Stimulated activated memory B cell treated with anti-CD40 and anti-IgM and Interleukin-4, amounts not matched to agents 10 μg/mL and 1 μg/mL and 100 μg/mL, for 72 hours (primary cell): ENCODE measurements around the gene UBR1.
"Not testable (repeated sequence)": the region's sequence is repeated elsewhere in the genome, so short reads cannot be mapped to it uniquely, and the experiment has no call there.

Experiments used
- ATAC-seq: fragments of 150-1000 bp; cut with Tn5 transposase; 2 replicates; pipeline ENCODE4 v1.10.0; 2021
- H3K27ac Mint-ChIP-seq: one replicate; pipeline ENCODE4 v1.8.0; 2022; ENCODE audit warnings: mild to moderate bottlenecking, mixed read lengths
- H3K27me3 Mint-ChIP-seq: one replicate; pipeline ENCODE4 v1.8.0; 2022; ENCODE audit warnings: mixed read lengths
- H3K36me3 Mint-ChIP-seq: one replicate; pipeline ENCODE4 v1.8.0; 2022; ENCODE audit warnings: mixed read lengths
- H3K4me1 Mint-ChIP-seq: one replicate; pipeline ENCODE4 v1.8.0; 2022; ENCODE audit warnings: mixed read lengths
- H3K4me3 Mint-ChIP-seq: one replicate; pipeline ENCODE4 v1.8.0; 2022; ENCODE audit warnings: mild to moderate bottlenecking, moderate library complexity, mixed read lengths
- H3K9me3 Mint-ChIP-seq: one replicate; pipeline ENCODE4 v1.8.0; 2022; ENCODE audit warnings: mixed read lengths

Gene UBR1

DNA sequence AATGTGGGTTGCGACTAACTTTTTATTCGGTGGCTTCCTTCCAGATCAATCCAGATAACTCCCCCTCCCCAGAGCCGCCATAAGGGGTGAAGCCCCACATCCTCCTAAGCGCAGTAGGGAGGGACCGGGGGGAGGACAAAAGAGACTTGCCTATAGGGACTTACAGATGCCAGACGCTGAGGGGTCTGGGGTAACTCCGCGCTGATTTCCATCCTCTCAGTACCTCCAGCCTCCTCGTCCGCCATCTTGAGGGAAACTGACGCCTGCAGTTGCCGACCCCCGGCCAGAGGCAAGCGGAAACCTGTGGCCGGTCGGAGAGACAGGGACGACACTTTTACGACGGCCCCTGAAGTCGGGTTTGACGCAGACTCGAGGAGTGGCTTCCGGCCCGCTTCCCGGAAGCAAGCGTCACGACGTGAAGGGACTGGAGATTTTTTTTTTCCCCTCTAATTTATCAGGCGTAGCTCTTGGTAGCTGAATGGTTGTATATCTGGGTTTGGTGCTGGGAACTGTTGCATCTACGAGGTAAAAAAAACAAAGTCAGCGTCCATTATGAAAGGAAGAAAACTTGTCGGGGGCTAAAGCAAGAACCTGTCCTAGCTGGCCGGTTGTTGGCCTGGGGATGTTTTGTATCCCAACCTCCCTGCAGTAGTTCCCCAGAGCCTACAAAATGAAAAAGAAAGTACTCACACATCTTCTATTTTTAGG, at the start of gene UBR1:
Gene UBR1, minus strand, starts transcription at position 261 of the 708 bp plus-strand sequence. Its CDS starts 16 bp downstream, at position 245.
- H3K4me1 Mint-ChIP-seq = peaks cover 47% of the 10 kb centered on the region
- no peaks in the 10 kb centered on the region for H3K27me3 Mint-ChIP-seq
- H3K9me3 Mint-ChIP-seq = no peaks in the 10 kb centered on the region
- peak within 1 kb of the TSS; percentile 94 for H3K27ac Mint-ChIP-seq
- peak; percentile 97 for ATAC-seq
- H3K4me3 Mint-ChIP-seq = peak within 1 kb of the TSS; percentile 94
- peaks cover 19% of the 10 kb centered on the region for H3K36me3 Mint-ChIP-seq

DNA sequence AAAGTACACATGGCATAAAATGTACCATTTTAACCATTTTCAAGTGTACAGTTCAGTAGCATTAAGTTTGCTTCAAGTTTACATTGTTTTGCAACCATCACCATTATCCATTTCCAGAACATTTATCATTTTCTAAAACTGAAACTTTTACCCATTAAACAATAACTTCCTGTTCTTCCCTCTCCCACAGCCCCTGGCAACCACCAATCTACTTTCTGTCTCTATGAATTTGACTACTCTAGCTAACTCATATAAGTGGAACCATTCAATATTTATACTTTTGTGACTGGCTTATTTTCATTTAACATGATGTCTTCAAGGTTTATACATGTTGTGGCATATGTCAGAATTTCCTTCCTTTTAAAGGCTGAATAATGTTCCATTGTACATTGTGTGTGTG, 47.4 kb upstream of the UBR1 start:
- Mint-ChIP-seq H3K4me3 (no peak overlapping the region), H3K27me3 (no peaks in the 10 kb centered on the region), H3K4me1 (peaks cover 13% of the 10 kb centered on the region), H3K27ac (no peak overlapping the region), H3K9me3 (no peaks in the 10 kb centered on the region), H3K36me3 (peaks cover 45% of the 10 kb centered on the region)
- ATAC-seq = no peak

DNA sequence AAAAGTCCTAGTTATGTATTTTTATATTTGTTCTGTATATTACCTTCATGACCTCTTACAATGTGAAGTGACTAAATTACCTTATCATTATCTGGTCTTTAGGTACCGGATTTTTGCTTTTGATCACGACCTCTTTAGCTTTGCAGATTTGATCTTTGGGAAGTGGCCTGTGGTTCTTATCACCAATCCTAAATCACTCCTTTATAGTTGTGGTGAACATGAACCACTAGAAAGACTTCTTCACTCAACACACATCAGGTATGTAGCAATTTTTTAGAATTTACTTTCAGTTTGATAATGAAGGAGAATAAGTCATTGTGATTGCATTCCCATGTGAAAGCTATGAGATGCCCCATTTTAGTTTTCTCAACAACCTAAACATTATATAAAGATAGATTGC, 45.9 kb upstream of the UBR1 start:
- Mint-ChIP-seq H3K9me3 (no peaks in the 10 kb centered on the region), H3K36me3 (peaks cover 40% of the 10 kb centered on the region), H3K27me3 (no peaks in the 10 kb centered on the region), H3K27ac (no peak overlapping the region), H3K4me1 (peaks cover 6% of the 10 kb centered on the region), H3K4me3 (no peak overlapping the region)
- ATAC-seq = no peak

DNA sequence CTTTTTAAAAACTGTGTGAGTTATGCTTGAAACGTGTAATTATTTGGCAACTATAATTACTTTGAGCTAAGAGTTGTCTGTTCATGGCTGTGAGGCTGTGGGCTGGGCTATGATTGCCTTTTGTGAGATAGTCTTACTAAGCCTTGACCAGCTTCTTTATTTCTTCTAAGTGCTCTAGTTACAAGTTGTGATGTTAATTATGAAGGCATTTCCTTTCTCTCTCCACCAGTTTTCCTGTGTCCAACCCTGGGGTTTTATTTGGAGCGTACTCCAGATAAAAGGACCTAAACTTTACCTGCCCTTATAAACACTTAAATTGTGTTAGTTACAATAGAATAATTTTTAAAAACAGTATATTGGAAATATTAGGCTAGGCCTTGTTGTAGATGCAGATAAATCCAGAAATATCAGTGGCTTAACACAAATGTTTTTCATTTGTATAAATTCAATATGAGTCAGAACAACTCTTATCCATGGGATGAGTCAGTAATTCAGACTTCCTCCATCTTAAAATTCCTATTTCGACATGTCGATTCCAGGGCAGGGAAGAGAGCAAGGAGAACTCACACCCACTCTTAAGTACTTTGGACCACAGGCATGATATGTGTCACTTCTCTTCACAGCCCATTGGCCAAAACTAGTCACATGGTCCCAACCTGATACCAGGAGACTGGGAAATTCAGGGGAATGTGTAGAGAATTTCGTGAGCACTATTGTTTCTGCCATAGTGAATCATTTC, 44.5 kb upstream of the UBR1 start:
- no peak for ATAC-seq
- H3K27me3 Mint-ChIP-seq = no peaks in the 10 kb centered on the region
- H3K4me3 Mint-ChIP-seq = no peak overlapping the region
- H3K9me3 Mint-ChIP-seq = no peaks in the 10 kb centered on the region
- peaks cover 42% of the 10 kb centered on the region for H3K36me3 Mint-ChIP-seq
- peaks cover 6% of the 10 kb centered on the region for H3K4me1 Mint-ChIP-seq
- no peak overlapping the region for H3K27ac Mint-ChIP-seq

DNA sequence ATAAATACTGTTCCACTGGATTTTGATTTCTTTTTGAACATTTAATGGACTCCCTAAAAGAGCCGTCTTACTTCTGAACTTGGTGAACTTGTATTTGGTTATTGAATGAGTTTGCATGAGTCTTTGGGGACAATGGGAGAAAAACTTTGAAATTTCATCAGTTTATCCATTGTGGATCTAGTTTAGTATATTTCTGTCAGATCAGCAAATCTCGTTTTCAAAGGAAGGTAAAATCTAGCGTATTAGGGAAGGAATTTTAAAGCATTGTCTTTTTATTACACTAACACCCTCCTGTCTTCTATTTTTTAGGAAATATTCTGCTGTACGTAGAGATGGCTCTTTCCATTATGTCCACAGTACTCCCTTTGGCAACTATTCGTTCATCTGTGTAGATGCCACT, 40.3 kb upstream of the UBR1 start:
- H3K4me1 Mint-ChIP-seq = peaks cover 15% of the 10 kb centered on the region
- H3K27ac Mint-ChIP-seq = no peak overlapping the region
- ATAC-seq = no peak
- H3K9me3 Mint-ChIP-seq = no peaks in the 10 kb centered on the region
- H3K27me3 Mint-ChIP-seq = no peaks in the 10 kb centered on the region
- H3K4me3 Mint-ChIP-seq = no peak overlapping the region
- peaks cover 46% of the 10 kb centered on the region for H3K36me3 Mint-ChIP-seq

DNA sequence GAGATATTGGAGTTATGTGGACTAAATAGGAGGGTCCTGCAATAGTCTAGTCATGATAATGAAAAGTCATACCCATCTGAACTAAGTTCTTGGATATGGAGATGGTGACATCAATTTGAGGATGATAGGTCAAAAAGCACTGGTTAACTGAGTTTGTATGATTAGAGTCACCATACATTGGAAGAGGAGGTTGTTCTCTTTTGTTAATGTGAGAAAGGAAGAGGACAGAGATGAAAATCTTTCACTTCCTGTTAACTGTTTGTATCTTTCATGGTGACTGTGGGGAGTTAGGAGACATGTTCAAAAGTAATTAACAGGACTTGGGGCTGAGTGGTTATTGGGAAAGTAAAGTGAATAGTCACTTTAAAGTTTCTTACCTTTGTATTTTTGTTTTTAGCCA, 38.7 kb upstream of the UBR1 start:
- Mint-ChIP-seq H3K4me1 (peaks cover 15% of the 10 kb centered on the region), H3K27me3 (no peaks in the 10 kb centered on the region), H3K9me3 (no peaks in the 10 kb centered on the region), H3K36me3 (peaks cover 61% of the 10 kb centered on the region), H3K4me3 (no peak overlapping the region), H3K27ac (peak overlapping the region; percentile 46)
- ATAC-seq = peak; percentile 41

DNA sequence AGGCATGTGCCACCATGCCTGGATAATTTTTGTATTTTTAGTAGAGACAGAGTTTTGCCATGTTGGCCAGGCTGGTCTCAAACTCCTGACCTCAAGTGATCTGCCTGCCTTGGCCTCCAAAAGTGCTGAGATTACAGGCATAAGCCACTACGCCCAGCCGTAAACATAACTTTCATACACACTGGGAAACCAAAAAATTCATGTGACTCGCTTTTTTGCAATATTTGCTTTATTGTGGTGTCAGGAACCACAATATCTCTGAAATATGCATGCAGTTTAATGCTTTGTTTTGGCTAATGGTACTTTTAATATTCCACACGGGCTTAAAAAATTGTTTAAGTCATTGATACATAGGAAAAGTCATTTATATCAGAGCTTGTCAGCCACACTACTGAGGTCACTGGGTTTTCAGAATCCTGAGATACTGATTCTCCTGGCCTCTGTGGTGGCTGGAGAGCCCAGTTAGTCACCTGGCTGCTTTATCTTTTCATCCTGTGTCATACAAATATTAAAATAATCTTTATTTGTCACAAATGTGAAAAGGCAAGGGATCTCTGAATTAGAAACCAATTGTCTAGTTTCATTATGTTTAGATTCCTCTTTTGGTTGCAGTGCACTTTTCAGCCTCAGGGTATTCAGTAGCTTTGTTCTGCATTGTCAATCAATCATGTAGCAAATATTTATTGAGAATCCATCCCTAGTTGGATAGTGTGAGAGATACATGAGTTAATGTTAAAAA, 37.5 kb upstream of the UBR1 start:
- Mint-ChIP-seq H3K27ac (peak overlapping the region; percentile 46), H3K27me3 (no peaks in the 10 kb centered on the region), H3K4me3 (no peak overlapping the region), H3K4me1 (peaks cover 15% of the 10 kb centered on the region), H3K36me3 (peaks cover 63% of the 10 kb centered on the region), H3K9me3 (no peaks in the 10 kb centered on the region)
- ATAC-seq = no peak

DNA sequence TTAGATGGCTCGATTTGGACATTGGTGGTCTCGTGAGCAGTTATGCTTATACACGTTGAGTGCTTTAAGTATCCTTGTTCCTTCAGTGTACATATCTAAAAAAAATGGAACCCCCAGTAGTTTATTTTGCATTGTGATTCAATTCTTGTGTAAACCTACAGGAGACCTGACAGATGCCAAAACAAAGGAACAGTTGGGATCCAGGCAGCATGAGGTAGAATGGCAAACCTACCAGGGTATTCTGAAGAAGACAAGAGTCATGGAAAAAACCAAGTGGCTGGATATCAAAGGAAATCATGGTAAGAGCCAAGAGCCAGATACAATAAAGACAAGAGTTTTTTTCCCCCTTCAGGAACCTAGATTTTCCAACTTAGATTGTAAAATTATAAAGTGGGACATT, 29.5 kb upstream of the UBR1 start:
- peaks cover 33% of the 10 kb centered on the region for H3K4me1 Mint-ChIP-seq
- H3K27me3 Mint-ChIP-seq = no peaks in the 10 kb centered on the region
- H3K4me3 Mint-ChIP-seq = no peak overlapping the region
- H3K36me3 Mint-ChIP-seq = peaks cover 35% of the 10 kb centered on the region
- no peaks in the 10 kb centered on the region for H3K9me3 Mint-ChIP-seq
- ATAC-seq = no peak
- H3K27ac Mint-ChIP-seq = no peak overlapping the region

DNA sequence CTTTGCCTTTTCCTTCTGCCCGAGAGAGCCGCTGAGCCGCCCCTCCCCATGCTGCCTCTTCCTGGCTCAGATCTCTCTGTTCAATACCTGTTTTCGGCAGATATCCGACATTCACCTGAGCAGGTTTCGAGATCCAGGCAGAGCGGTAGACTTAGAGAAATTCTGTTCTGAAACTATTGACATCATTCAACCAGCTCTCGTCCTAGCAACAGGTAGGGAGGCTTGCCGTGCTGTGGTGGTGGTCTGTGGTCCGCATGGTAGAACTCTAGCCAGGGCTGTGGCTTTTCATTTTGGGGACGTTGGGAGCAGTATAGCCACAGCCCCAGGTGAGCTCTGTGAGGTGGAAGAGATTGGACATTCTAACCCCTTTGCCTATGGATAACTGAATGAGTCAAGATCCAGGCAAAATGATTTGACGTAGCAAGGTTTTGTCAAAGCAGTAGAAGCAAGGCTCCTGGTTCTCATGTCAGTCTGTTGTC, 28.4 kb upstream of the UBR1 start:
- Mint-ChIP-seq H3K9me3 (peaks cover 6% of the 10 kb centered on the region), H3K27ac (peak overlapping the region; percentile 88), H3K27me3 (no peaks in the 10 kb centered on the region), H3K4me3 (peak overlapping the region; percentile 85), H3K36me3 (peaks cover 23% of the 10 kb centered on the region), H3K4me1 (peaks cover 33% of the 10 kb centered on the region)
- peak; percentile 1 for ATAC-seq

DNA sequence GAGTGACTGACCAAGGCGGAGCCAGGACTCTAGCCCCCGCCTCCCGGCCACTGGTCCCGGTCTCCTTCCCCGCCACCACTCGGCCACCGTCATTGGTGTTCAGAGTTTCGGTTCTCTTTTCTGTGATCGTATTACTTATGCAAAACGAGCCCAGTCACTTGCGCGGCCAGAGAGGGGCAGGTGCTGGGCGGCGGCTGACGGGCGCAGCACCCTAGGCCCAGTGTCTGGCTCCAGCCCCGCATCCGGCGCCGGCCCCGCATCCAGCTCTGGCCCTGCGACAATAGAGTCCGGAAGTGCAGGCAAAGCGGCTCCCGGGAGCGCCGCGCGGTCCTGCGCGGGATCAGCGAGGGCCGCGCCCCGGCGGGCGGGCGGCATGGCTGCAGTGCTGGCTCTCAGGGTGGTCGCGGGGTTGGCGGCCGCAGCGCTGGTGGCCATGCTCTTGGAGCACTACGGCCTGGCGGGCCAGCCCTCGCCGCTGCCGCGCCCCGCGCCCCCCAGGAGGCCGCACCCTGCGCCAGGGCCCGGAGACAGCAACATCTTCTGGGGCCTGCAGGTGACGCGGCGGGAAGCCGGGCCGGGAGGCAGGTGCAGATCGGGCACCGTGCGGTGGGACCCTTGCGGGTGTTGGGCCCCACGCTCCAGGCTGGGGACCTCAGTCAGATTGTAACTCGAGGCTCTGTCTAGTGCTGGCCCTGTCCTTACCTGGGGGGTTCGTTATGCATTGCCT, 27.8 kb upstream of the UBR1 start, which contains the start of gene TMEM62:
Gene TMEM62, plus strand, starts transcription at position 157 of the 727 bp plus-strand sequence. Its CDS starts 217 bp downstream, at position 374.
- ATAC-seq = peak; percentile 98
- peak within 1 kb of the TSS; percentile 88 for H3K27ac Mint-ChIP-seq
- H3K4me1 Mint-ChIP-seq = peaks cover 33% of the 10 kb centered on the region
- H3K4me3 Mint-ChIP-seq = peak within 1 kb of the TSS; percentile 85
- H3K27me3 Mint-ChIP-seq = no peaks in the 10 kb centered on the region
- H3K9me3 Mint-ChIP-seq = peaks cover 9% of the 10 kb centered on the region
- H3K36me3 Mint-ChIP-seq = peaks cover 17% of the 10 kb centered on the region

DNA sequence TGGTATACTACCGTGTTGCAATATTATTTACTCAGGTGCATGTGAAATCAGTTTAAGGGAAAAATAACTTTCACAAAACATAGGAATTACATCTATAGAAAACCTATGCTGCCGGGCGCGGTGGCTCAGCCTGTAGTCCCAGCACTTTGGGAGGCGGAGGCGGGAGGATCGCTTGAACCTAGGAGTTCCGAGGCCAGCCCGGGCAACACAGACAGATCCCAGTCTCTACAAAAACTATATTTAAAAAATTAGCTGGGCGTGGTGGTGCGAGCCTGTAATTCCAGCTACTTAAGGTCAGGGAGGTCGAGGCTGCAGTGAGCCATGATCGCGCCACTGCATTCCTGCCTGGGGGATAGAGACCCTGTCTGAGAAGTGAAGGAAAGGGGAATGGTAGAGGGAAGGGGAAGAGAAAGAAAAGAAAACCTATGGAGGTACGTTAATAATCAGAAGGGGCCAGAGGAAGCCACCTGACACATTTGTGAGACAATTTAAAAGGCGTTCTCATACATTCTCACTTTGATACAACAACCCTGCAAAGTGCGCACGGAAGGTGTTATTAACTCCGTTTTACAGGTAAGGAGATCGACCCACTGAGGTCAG, 27.1 kb upstream of the UBR1 start:
- peaks cover 9% of the 10 kb centered on the region for H3K9me3 Mint-ChIP-seq
- H3K4me3 Mint-ChIP-seq = peak overlapping the region; percentile 85
- H3K27me3 Mint-ChIP-seq = no peaks in the 10 kb centered on the region
- peaks cover 11% of the 10 kb centered on the region for H3K36me3 Mint-ChIP-seq
- peak overlapping the region; percentile 88 for H3K27ac Mint-ChIP-seq
- peaks cover 29% of the 10 kb centered on the region for H3K4me1 Mint-ChIP-seq
- ATAC-seq = no peak

DNA sequence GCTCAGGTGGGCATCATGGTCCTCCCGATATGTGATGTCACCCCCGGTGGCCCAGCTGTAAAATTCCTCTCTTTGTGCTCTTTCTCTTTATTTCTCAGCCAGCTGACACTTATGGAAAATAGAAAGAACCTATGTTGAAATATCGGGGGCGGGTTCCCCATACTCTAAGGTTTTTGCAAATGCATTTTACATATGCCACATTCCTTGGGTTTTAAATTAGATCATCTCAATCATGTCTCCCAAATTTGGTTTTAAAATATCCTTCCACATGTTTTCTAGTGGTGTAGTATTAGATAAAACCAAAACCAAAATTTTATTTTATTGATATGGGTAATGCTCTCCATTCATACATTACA, 23.1 kb upstream of the UBR1 start:
- no peaks in the 10 kb centered on the region for H3K36me3 Mint-ChIP-seq
- no peak for ATAC-seq
- H3K4me3 Mint-ChIP-seq = no peak overlapping the region
- no peak overlapping the region for H3K27ac Mint-ChIP-seq
- no peaks in the 10 kb centered on the region for H3K27me3 Mint-ChIP-seq
- H3K4me1 Mint-ChIP-seq = peaks cover 7% of the 10 kb centered on the region
- peaks cover 9% of the 10 kb centered on the region for H3K9me3 Mint-ChIP-seq

DNA sequence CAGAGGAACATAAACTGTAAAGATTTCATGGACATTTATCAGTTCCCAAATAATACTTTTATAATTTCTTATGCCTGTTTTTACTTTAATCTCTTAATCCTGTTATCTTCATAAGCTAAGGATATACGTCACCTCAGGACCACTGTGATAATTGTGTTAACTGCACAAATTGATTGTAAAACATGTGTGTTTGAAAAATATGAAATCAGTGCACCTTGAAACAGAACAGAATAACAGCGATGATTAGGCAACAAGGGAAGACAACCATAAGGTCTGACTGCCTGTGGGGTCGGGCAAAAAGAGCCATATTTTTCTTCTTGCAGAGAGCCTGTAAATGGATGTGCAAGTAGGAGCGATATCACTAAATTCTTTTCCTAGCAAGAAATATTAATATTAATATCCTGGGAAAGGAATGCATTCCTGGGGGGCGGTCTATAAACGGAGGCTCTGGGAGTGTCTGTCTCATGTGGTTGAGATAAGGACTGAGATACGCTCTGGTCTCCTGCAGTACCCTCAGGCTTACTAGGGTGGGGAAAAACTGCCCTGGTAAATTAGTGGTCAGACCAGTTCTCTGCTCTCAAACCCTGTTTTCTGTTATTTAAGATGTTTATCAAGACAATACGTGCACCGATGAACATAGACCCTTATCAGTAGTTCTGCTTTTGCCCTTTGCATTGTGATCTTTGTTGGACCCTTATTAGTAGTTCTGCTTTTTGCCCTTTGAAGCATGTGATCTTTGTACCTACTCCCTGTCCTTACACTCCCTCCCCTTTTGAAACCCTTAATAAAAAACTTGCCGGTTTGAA, 22.5 kb upstream of the UBR1 start:
- ATAC-seq, H3K27ac Mint-ChIP-seq, H3K4me3 Mint-ChIP-seq, H3K9me3 Mint-ChIP-seq, H3K27me3 Mint-ChIP-seq, H3K36me3 Mint-ChIP-seq: not testable (repeated sequence)
- peaks cover 11% of the 10 kb centered on the region for H3K4me1 Mint-ChIP-seq

DNA sequence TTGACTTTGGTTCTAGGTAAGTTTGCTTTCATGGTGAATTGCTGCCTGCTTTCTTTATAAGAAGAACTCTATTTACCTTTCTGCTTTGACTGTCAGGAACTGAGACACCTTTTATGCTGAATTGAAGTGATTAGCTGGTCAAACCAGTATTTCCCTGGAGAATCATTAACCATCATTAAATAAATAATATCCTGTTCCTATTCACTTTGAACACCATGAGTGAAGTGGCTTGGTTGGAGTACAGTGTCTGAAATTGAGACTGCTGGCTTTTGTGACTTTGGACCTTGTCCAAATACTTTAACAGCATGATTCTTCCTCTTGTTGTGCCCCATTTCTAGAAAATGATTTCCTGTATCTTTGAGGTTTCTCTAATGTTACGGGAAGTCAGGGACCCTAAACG, 21.9 kb upstream of the UBR1 start:
- Mint-ChIP-seq H3K27me3 (no peaks in the 10 kb centered on the region), H3K4me1 (peaks cover 12% of the 10 kb centered on the region), H3K36me3 (no peaks in the 10 kb centered on the region), H3K9me3 (peaks cover 9% of the 10 kb centered on the region), H3K27ac (no peak overlapping the region), H3K4me3 (no peak overlapping the region)
- ATAC-seq = no peak
